NCI-H82 treated with DMSO at 0.1 percent for 48 hours (cell line): ENCODE data around the gene PCBP1.
"Not testable (repeated sequence)": the region's sequence is repeated elsewhere in the genome, so short reads cannot be mapped to it uniquely, and the experiment has no call there.

Experiments used
- DNase-seq: peaks from one replicate; lab custom pipeline; 2025; ENCODE audit not compliant: unreplicated experiment; lab: John Stamatoyannopoulos, UW

Gene PCBP1

GRCh38 chr2:70086838-70087701 is at the start of gene PCBP1:
TSS of gene PCBP1 (plus strand) at chr2:70087477. CDS start at chr2:70087744, 267 bp downstream.
- peak; percentile 85 for DNase-seq

GRCh38 chr2:70039366-70039765 is 47.9 kb upstream of the PCBP1 start:
- no peak for DNase-seq

GRCh38 chr2:70041663-70042062 is 45.6 kb upstream of the PCBP1 start:
- no peak for DNase-seq

GRCh38 chr2:70042246-70042645 is 45.0 kb upstream of the PCBP1 start:
- DNase-seq: no peak

- DNase-seq: no peak
Measured at GRCh38 chr2:70043252-70043875, 43.9 kb upstream of the PCBP1 start.

- no peak for DNase-seq
Measured at GRCh38 chr2:70044290-70045040, 42.8 kb upstream of the PCBP1 start.

GRCh38 chr2:70045405-70045804 is 41.9 kb upstream of the PCBP1 start:
- DNase-seq: no peak

- DNase-seq: no peak
Measured at GRCh38 chr2:70045932-70046331, 41.3 kb upstream of the PCBP1 start.

- DNase-seq: no peak
Measured at GRCh38 chr2:70046534-70046933, 40.7 kb upstream of the PCBP1 start.

- no peak for DNase-seq
Measured at GRCh38 chr2:70047451-70047850, 39.8 kb upstream of the PCBP1 start.

GRCh38 chr2:70049255-70049654 is 38.0 kb upstream of the PCBP1 start:
- no peak for DNase-seq

GRCh38 chr2:70050631-70051425 is 36.4 kb upstream of the PCBP1 start:
- no peak for DNase-seq

- not testable (repeated sequence) for DNase-seq
Measured at GRCh38 chr2:70055259-70055658, 32.0 kb upstream of the PCBP1 start.

- DNase-seq: no peak
Measured at GRCh38 chr2:70061317-70061716, 26.0 kb upstream of the PCBP1 start.

- DNase-seq: no peak
Measured at GRCh38 chr2:70062270-70062669, 25.0 kb upstream of the PCBP1 start.

- DNase-seq: no peak
Measured at GRCh38 chr2:70068119-70068518, 19.2 kb upstream of the PCBP1 start.

- DNase-seq: no peak
Measured at GRCh38 chr2:70069049-70069448, 18.2 kb upstream of the PCBP1 start.

GRCh38 chr2:70070542-70071268 is 16.6 kb upstream of the PCBP1 start:
- DNase-seq: peak; percentile 70

- DNase-seq: no peak
Measured at GRCh38 chr2:70073493-70073892, 13.8 kb upstream of the PCBP1 start.

GRCh38 chr2:70078384-70078783 is 8.9 kb upstream of the PCBP1 start:
- no peak for DNase-seq
